AG09319 (cell line): ENCODE measurements around the gene POFUT2.
"Not testable (repeated sequence)": the region's sequence is repeated elsewhere in the genome, so short reads cannot be mapped to it uniquely, and the experiment has no call there.

Experiments used
- DNase-seq: peaks from one replicate; pipeline ENCODE4 v3.0.0-alpha.2; 2010; ENCODE audit warnings: low read depth; ENCODE audit errors: extremely low read depth
- CTCF ChIP-seq: IDR thresholded peaks from 2 replicates; pipeline ENCODE4 v1.5.1; 2011; ENCODE audit warnings: low read depth, mild to moderate bottlenecking, inconsistent platforms, low read length, moderate library complexity

The POFUT2 gene

GRCh38 chr21:45312296-45312695, 24.6 kb upstream of the POFUT2 start:
- no peak for DNase-seq
- no peak for TF ChIP-seq CTCF

- no peak for TF ChIP-seq CTCF
- no peak for DNase-seq
Measured at GRCh38 chr21:45310459-45310858, 22.8 kb upstream of the POFUT2 start.

- no peak for TF ChIP-seq CTCF
- DNase-seq, result no peak
Measured at GRCh38 chr21:45309987-45310381, 22.3 kb upstream of the POFUT2 start.

GRCh38 chr21:45309069-45309986, 21.6 kb upstream of the POFUT2 start:
- TF ChIP-seq CTCF, result peak; percentile 69
- no peak for DNase-seq

GRCh38 chr21:45308194-45309068, 20.7 kb upstream of the POFUT2 start:
- TF ChIP-seq CTCF, result no peak
- no peak for DNase-seq

GRCh38 chr21:45307597-45308158, 20.0 kb upstream of the POFUT2 start:
- not testable (repeated sequence) for DNase-seq

- no peak for DNase-seq
- no peak for TF ChIP-seq CTCF
Measured at GRCh38 chr21:45306832-45307571, 19.3 kb upstream of the POFUT2 start.
